Stimulated activated CD4-positive, alpha-beta T cell treated with anti-CD3 and anti-CD28 coated beads, TNF-alpha, amount 100 ng/mL, for 48 hours (primary cell): ENCODE data around the gene MCU.
"Not testable (repeated sequence)": the region's sequence is repeated elsewhere in the genome, so short reads cannot be mapped to it uniquely, and the experiment has no call there.

Experiments used
- DNase-seq, 3 donors: peaks; one replicate each; pipeline ENCODE4 v3.0.0-alpha.2; 2020; ENCODE audit warnings: low read depth in 3 of 3

The MCU gene

DNA sequence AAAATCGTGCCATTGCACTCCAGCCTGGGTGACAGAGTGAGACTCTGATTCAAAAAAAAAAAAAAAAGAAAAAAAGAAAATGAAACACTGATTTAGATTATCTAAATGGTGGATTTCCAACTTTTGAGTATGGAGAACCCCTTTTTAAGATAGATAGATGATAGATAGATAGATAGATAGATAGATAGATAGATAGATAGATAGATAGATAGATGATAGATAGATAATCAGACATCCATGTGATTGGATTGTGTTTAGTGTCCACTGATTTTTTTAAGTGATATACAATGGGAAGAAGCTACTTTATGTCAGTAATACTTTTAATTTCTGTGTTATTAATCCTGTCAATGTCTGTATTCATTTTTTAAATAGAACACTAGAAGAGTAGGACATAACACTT is 207.6 kb downstream of the MCU start:
- DNase-seq = no peak

DNA sequence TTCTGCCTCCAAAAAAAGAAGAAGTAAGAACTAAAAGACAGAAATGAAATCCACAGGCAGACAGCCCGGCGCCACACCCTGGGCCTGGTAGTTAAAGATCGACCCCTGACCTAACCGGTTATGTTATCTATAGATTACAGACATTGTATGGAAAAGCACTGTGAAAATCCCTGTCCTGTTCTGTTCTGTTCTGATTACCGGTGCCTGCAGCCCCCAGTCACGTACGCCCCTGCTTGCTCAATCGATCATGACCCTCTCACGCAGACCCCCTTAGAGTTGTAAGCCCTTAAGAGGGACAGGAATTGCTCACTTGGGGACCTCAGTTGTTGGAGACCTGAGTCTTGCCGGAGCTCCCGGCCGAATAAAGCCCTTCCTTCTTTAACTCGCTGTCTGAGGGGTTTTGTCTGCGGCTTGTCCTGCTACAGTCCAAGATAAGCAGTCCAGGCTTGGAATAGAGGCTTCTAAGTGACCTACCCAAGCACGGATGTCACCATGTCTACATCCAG is 212.1 kb downstream of the MCU start:
- DNase-seq = not testable (repeated sequence)

DNA sequence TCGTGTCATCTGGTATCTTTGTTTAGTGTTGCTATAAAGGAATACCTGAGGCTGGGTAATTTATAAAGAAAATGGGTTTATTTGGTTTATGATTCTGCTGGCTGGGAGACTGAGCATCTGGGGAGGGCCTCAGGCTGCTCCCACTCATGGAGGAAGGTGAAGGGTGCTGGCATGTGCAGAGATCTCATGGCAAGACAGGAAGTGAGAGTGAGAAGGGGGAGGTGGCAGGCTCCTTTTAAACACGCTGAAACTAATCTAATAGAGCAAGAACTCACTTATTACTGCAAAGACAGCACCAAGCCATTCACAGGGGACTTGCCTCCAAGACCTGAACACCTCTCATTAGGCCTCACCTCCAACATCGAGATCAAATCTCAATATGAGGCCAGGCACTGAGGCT is 212.9 kb downstream of the MCU start:
- DNase-seq = no peak

DNA sequence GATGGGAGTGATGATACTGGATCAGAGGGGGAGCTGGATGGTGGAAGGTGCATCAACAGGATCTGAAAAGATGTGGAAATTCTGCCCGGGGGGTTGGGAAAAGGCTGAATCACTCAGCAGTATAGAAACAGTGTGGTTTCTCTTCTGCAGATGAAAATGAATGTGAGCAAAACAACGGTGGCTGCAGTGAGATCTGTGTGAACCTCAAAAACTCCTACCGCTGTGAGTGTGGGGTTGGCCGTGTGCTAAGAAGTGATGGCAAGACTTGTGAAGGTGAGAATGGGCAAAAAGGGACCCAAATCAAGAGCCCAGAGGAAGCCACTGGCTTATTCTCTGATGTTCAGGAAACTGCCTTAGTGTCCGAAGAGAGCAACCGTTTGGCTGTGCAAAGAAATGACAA is 214.5 kb downstream of the MCU start:
- no peak for DNase-seq

DNA sequence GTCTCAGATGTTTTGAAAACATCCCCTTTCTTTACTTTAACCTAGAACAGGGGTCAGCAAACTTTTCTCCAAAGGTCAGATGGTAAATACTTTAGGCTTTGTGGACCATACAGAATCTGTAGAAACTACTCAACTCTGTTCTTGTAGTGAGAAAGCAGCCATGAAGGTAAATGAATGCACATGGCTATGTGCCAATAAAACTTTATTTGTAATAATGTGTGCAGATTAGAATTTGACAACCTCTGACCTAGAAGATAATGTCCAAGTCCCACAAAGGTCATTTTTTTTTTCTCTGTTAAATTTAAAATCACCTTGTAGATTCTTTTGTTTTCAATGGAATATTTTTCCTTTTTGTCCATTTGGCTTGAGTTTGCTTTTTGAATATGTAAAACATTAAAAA is 218.8 kb downstream of the MCU start:
- no peak for DNase-seq

DNA sequence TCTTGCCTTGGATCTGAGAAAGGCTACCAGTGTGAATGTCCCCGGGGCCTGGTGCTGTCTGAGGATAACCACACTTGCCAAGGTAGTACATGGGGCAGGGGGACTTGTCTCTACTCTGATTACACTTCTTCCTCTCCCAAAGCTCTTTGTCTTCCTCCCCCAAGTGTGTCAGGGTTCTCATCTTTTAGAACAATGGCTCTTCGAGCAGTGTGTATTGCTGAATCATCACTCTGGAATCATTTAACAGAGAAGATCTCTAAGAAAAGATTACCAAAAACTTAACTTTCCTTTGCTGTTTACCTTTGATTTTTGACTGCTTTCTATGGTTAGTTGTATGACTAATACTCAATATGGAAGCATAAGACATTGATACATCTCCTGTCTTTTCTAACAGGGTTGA is 219.8 kb downstream of the MCU start:
- no peak for DNase-seq

DNA sequence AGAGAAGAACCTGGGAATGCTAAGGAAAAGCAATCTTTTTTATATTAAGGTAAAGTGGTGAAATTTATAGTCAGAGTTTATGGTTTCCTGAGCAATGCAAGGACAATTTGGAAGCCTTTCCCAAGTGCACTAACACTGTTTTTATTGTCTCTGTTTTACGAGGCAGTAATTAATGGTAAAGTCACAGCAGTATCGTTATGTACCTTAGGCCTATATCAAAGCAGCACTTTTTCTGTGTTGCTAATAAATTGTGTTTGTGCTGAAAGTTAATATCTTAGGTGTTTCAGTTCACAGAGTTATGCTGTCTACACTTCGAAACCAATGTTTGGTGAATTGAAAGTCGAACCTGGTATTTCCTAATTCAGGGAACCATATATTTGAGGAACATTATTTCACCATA is 220.8 kb downstream of the MCU start:
- DNase-seq = no peak

DNA sequence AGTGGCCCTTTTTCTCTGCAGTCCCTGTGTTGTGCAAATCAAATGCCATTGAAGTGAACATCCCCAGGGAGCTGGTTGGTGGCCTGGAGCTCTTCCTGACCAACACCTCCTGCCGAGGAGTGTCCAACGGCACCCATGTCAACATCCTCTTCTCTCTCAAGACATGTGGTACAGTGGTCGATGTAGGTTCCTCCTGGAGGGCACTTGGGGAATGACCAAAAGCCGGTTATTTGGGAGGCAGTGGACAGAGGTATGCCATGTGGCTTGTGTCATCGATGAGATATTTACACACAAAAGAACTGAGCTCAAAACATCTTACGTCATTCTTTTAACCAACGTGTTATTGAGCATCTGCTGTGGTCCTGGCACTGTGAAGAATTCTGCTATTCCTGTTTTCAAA is 221.3 kb downstream of the MCU start:
- no peak for DNase-seq

DNA sequence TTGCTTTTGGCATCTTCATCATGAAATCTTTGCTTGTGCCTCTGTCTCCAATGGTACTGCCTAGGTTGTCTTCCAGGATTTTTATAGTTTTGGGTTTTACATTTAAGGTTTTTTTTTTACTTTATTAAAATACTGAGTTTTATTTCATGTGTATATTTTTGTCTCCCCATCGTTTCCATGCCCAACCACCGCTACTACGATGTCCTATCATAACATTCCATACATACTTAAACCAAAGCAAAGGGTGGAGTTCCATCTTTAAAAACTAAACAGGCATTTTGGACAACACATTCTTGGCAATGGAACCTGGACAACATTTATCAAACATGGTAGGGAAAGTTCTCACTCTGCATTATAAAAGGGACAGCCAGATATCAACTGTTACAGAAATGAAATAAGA is 225.3 kb downstream of the MCU start:
- not testable (repeated sequence) for DNase-seq

DNA sequence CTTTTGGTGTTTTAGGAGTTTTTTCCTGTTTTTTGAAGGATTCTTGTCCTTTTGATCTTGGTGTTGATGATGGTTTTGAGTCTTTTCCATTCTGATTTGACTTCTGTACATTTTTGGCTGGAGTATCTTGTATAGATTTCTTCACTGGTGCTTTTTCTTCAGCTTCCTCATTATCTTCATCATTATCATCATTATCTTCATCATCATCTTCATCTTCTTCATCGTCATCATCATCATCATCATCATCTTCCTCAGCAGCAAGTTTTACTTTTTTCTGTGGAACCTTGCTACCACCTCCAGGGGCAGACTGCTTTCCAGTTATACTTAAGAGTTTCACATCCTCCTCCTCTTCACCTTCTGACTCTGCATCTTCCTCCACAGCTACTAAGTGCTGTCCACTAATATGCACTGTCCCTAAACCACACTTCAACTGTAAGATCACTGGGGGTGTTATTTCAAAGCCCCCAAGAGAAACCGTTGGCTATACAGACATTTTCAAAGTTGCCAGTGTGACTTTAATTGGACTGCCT is 225.9 kb downstream of the MCU start:
- DNase-seq = not testable (repeated sequence)

DNA sequence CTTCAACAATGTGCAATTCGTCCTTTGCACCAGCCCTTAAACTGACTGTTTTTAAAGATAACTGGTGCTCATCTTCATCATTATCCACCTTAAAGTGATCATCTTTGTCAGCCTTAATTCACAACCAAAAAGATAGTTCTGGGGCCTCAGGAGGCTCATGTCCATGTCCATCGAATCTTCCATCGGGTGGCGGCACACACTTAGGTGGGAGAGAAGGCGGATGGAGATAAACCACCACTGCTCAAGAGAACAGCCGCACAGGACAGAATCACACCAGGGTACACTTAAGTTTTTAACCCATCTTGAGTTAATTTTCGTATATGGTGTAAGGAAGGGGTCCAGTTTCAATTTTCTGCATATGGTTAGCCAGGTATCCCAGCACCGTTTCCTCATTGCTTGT is 226.4 kb downstream of the MCU start:
- DNase-seq = no peak

DNA sequence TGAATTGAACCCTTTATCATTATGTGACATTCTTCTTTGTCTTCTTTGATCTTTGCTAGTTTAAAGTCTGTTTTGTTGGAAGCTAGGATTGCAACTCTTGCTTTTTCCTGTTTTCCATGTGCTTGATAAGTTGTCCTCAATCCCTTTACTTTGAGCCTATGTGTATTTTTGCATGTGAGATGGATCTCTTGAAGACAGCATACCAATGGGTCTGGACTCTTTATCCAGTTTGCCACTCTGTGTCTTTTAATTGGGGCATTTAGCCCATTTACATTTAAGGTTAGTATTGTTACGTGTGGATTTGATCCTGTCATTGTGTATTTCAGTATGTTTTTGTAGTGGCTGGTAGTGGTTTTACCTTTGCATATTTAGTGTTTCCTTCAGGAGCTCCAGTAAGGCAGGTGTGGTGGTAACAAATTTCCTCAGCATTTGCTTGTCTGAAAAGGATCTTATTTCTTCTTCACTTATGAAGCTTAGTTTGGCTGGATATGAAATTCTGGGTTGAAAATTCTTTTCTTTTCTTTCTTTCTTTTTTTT is 229.3 kb downstream of the MCU start:
- DNase-seq = not testable (repeated sequence)

DNA sequence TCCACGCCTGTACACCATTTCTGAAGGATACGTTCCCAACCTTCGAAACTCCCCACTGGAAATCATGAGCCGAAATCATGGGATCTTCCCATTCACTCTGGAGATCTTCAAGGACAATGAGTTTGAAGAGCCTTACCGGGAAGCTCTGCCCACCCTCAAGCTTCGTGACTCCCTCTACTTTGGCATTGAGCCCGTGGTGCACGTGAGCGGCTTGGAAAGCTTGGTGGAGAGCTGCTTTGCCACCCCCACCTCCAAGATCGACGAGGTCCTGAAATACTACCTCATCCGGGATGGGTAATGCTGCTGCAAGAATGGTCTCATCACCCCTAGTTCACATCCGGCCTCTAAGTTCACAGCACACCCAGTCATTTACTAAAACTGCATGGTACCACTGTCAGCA is 232.4 kb downstream of the MCU start:
- DNase-seq = no peak

DNA sequence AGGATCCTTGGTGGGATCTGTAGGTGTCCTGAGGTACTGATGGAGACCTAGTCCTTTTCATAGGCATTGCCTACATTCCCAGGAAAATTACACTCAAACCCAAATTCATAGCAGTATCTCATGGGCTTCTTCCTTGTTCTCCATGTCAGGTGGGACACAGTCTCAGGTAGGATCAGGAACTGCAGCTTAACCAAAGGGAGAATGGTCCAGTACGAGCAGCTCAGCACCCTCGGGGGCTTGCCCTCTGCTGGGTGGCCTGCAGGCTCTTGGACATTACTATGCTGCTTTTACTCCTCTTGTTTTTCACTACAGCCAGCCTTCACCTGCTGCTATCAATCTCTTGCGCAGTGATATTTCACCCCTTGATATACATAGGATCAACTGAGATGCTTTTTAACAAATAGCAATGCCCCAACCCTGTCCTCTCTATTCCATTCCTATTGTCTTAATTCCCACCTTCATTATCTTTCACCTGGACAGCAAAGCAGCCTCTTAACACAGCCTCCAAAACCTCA is 234.1 kb downstream of the MCU start:
- no peak for DNase-seq

DNA sequence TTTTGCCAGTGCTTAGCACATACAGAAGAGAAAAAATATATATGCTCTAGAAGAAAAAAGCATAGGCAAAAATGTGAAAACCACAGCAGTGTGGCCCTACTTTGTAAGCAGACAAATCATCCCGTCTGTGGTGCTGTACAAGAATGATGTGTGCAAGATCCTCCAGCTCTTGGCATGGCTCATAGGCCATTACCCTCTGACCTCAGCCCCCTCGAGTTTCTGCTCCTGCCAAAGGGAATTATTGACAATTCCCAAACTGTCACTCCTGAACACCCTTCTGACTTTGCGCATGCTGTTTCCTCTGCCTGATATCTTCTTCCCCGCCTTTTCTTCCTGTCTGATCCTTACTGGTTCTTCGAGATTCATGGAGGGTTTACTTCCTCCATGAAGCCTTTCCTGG is 235.5 kb downstream of the MCU start:
- DNase-seq = no peak

DNA sequence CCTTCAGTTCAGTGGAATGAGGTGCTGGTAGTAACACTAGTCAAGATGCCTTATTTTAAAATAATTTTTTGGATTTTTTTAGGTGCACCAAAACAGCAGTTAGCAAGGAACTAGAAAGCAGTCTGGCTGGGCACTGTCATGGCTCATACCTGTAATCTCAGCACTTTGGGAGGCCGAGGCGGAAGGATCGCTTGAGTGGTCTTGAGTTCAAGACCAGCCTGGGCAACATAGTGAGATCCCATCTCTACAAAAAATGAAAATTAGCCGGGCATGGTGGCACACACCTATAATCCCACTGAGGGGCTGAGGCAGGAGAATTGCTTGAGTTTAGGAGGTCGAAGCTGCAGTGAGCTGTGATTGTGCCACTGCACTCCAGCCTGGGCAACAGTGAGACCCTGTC is 236.9 kb downstream of the MCU start:
- DNase-seq = no peak

DNA sequence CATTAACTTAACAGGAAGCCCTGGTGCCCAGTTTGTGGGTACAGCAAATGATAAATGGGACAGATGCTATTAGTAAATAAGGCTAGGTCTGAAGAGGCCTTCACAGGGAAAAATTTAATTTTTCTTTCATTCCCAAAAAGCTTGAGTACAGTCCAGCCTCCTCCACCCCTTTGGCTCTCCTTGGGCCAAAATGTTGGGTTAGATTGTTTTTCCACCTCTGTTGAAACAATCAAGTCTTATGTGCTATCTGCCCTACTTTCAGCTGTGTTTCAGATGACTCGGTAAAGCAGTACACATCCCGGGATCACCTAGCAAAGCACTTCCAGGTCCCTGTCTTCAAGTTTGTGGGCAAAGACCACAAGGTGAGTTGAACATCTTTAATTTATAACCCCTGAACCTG is 238.3 kb downstream of the MCU start:
- DNase-seq = no peak

DNA sequence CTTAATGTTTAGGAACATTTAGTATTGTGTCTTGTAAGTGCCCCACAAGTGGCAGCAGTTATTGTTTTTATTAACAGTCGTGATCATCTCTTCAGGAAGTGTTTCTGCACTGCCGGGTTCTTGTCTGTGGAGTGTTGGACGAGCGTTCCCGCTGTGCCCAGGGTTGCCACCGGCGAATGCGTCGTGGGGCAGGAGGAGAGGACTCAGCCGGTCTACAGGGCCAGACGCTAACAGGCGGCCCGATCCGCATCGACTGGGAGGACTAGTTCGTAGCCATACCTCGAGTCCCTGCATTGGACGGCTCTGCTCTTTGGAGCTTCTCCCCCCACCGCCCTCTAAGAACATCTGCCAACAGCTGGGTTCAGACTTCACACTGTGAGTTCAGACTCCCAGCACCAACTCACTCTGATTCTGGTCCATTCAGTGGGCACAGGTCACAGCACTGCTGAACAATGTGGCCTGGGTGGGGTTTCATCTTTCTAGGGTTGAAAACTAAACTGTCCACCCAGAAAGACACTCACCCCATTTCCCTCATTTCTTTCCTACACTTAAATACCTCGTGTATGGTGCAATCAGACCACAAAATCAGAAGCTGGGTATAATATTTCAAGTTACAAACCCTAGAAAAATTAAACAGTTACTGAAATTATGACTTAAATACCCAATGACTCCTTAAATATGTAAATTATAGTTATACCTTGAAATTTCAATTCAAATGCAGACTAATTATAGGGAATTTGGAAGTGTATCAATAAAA is 240.5 kb downstream of the MCU start:
- DNase-seq = no peak

DNA sequence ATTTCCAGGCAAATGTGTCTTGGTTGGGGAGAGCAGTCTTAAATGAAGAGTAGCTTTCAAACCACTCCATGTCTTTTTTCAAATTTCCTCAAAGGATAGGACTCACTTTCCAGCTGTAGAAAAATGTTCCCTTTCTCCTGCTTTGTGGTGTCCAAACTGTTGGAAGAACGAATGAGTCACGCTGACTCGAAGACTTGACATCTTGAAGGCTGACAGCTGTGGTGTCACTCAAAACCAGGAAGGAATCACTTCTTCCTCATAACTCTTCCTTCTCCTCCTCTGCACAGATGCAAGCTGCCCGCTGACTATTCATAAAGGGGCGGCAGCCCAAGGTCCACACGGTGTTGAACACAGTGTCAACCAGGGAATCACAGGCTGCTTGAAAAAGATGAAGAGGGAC is 243.4 kb downstream of the MCU start:
- DNase-seq = no peak
